Gastrocnemius medialis (tissue), 4 donors: ENCODE measurements around the gene RYR3. TPM values are rescaled to one million over a fixed set of nuclear protein-coding genes. Genes with fewer than 3 reads are reported as not detected.

Source experiments
- ATAC-seq, 2 donors: fragments of 150-250 bp; one replicate each; pipeline ENCODE4 v1.9.1; 2016
- DNase-seq, 2 donors: peaks; one replicate each; pipeline ENCODE4 v3.0.0-alpha.2; 2019
- H3K27ac ChIP-seq, 4 donors: fragments of 200-600 bp; sonication (generic); 1 replicate in 1 of 4; 2 replicates in 3 of 4; pipeline ENCODE4 v1.5.1; 2016 to 2018; ENCODE audit warnings: mild to moderate bottlenecking in 2 of 4, moderate library complexity in 1 of 4
- H3K27me3 ChIP-seq, 3 donors: fragments of 200-600 bp; sonication (generic) in 2 of 3; 1 replicate in 1 of 3; 2 replicates in 2 of 3; pipeline versions ENCODE4 v1.5.1 to v1.6.0; 2016 to 2019; ENCODE audit warnings: mild to moderate bottlenecking in 1 of 3, moderate library complexity in 1 of 3
- H3K36me3 ChIP-seq, 2 donors: fragments of 200-600 bp; sonication (generic) in 1 of 2; one replicate each; pipeline ENCODE4 v1.5.1; 2017 to 2018
- H3K4me1 ChIP-seq, 2 donors: fragments of 200-600 bp; sonication (generic) in 1 of 2; one replicate each; pipeline ENCODE4 v1.5.1; 2016 to 2017; ENCODE audit warnings: mild to moderate bottlenecking in 2 of 2
- H3K4me3 ChIP-seq, 4 donors: fragments of 200-600 bp; sonication (generic) in 3 of 4; 1 replicate in 1 of 4; 2 replicates in 3 of 4; pipeline ENCODE4 v1.5.1; 2016 to 2019; ENCODE audit warnings: mild to moderate bottlenecking in 2 of 4
- H3K9me3 ChIP-seq, 3 donors: fragments of 200-600 bp; sonication (generic) in 2 of 3; 1 replicate in 1 of 3; 2 replicates in 2 of 3; pipeline ENCODE4 v1.5.1; 2016 to 2019
- POLR2A ChIP-seq, 2 donors: fragments of 450-650 bp; IDR thresholded peaks; one replicate each; pipeline ENCODE4 v1.6.1; 2017; ENCODE audit warnings: antibody characterized with exemption in 2 of 2, mild to moderate bottlenecking in 2 of 2, moderate library complexity in 2 of 2
- in situ Hi-C, 4 donors: fragments of 200-750 bp; cut with MboI; loops; one replicate each; pipeline versions ENCODE4 v1.15.0 to v1.8.0; 2017; ENCODE audit warnings: low sequenced_read_pairs in 4 of 4
- intact Hi-C: fragments of 100-400 bp; cut with DNase I; formaldehyde crosslinking; loops from one replicate; pipeline ENCODE4 v1.15.1; 2023; ENCODE audit warnings: low total_unique reads
- total RNA-seq, 4 donors: library from RNA; depleted of rRNA; stranded (reverse); fragments of >200 nt; gene quantifications; one replicate each; pipeline versions ENCODE4 v1.1.0 to v1.2.3, GENCODE V29; 2016
- TF ChIP-seq, protein P1 (sequence below), 5 experiments: fragments of 450-650 bp in 3 of 5; fragments of 200-600 bp in 2 of 5; sonication (generic) in 2 of 5; IDR thresholded peaks in 4 of 5; conservative IDR thresholded peaks in 1 of 5; 1 replicate in 4 of 5; 2 replicates in 1 of 5; pipeline ENCODE4 v1.5.1; 2016 to 2019; ENCODE audit warnings: antibody characterized with exemption in 5 of 5, mild to moderate bottlenecking in 3 of 5, moderate library complexity in 3 of 5

RYR3 gene
- total RNA-seq, 4 donors from 2014 or later, result 7.6 to 30.9 (median 20.6) TPM

- no peak for ATAC-seq
- Histone ChIP-seq H3K27me3 (no peaks in the 10 kb centered on the region), H3K36me3 (no peaks in the 10 kb centered on the region), H3K27ac (no peak overlapping the region), H3K4me3 (no peak overlapping the region), H3K9me3 (no peaks in the 10 kb centered on the region), H3K4me1 (peaks cover 0 to 5% of the 10 kb centered on the region in 2 donors)
- TF ChIP-seq, protein P1, sequence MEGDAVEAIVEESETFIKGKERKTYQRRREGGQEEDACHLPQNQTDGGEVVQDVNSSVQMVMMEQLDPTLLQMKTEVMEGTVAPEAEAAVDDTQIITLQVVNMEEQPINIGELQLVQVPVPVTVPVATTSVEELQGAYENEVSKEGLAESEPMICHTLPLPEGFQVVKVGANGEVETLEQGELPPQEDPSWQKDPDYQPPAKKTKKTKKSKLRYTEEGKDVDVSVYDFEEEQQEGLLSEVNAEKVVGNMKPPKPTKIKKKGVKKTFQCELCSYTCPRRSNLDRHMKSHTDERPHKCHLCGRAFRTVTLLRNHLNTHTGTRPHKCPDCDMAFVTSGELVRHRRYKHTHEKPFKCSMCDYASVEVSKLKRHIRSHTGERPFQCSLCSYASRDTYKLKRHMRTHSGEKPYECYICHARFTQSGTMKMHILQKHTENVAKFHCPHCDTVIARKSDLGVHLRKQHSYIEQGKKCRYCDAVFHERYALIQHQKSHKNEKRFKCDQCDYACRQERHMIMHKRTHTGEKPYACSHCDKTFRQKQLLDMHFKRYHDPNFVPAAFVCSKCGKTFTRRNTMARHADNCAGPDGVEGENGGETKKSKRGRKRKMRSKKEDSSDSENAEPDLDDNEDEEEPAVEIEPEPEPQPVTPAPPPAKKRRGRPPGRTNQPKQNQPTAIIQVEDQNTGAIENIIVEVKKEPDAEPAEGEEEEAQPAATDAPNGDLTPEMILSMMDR (IDR thresholded peaks at IDR 0.05 in 4 of 5, conservative IDR thresholded peaks at IDR 0.05 in 1 of 5), result no peak
- TF ChIP-seq POLR2A (IDR thresholded peaks at IDR 0.05), result no peak
- in situ Hi-C loops, result no loop called here
- intact Hi-C loops, result no loop called here
- DNase-seq, result no peak
Observed at GRCh38 chr15:33840615-33841014, 529.8 kb downstream of the RYR3 start.

DNA sequence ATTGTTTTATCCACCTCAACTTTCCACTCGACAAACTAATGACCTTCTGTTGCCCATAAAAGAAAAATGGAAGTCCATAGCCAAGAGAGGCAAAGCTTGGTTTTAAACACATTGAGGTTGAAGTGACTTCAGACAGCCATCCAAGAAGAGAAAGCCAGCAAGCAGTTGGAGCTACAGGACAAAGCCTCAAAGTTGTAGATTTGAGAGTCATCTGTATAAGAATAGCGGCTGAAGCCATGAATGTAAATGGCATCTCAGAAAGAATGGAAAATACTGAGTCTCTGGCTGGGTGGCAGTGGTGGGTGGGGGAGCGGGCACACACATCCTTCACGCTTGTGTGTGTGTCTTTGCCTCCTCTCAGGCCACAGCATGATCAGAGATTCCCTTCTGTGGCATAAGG lies 533.4 kb downstream of the RYR3 start:
- TF ChIP-seq, protein P1 (IDR thresholded peaks at IDR 0.05 in 4 of 5, conservative IDR thresholded peaks at IDR 0.05 in 1 of 5), result no peak
- no peak for TF ChIP-seq POLR2A (IDR thresholded peaks at IDR 0.05)
- Histone ChIP-seq H3K4me1 (no peaks in the 10 kb centered on the region), H3K9me3 (no peaks in the 10 kb centered on the region), H3K27me3 (no peaks in the 10 kb centered on the region), H3K27ac (no peak overlapping the region), H3K4me3 (no peak overlapping the region), H3K36me3 (no peaks in the 10 kb centered on the region)
- intact Hi-C loops (no loop called here), in situ Hi-C loops (no loop called here)
- no peak for ATAC-seq
- DNase-seq, result no peak

- intact Hi-C loops (no loop called here), in situ Hi-C loops (no loop called here)
- H3K27ac ChIP-seq, result no peak overlapping the region
- ATAC-seq, result no peak
- H3K9me3 ChIP-seq, result no peaks in the 10 kb centered on the region
- no peak for DNase-seq
- no peak overlapping the region for H3K4me3 ChIP-seq
- H3K4me1 ChIP-seq, result no peaks in the 10 kb centered on the region
- no peaks in the 10 kb centered on the region for H3K36me3 ChIP-seq
- TF ChIP-seq, protein P1 (IDR thresholded peaks at IDR 0.05 in 4 of 5, conservative IDR thresholded peaks at IDR 0.05 in 1 of 5), result no peak
- TF ChIP-seq POLR2A (IDR thresholded peaks at IDR 0.05), result no peak
- H3K27me3 ChIP-seq, result no peaks in the 10 kb centered on the region
Observed at GRCh38 chr15:33844597-33844996, 533.8 kb downstream of the RYR3 start.

GRCh38 chr15:33846142-33846541 lies 535.4 kb downstream of the RYR3 start:
- no peak overlapping the region for H3K27ac ChIP-seq
- H3K27me3 ChIP-seq, result no peaks in the 10 kb centered on the region
- H3K4me1 ChIP-seq, result no peaks in the 10 kb centered on the region
- in situ Hi-C loops, result no loop called here
- TF ChIP-seq, protein P1 (IDR thresholded peaks at IDR 0.05 in 4 of 5, conservative IDR thresholded peaks at IDR 0.05 in 1 of 5), result no peak
- no peak for TF ChIP-seq POLR2A (IDR thresholded peaks at IDR 0.05)
- DNase-seq (no peak), ATAC-seq (no peak)
- H3K9me3 ChIP-seq, result no peaks in the 10 kb centered on the region
- H3K4me3 ChIP-seq, result no peak overlapping the region
- H3K36me3 ChIP-seq, result no peaks in the 10 kb centered on the region
- intact Hi-C loops, result no loop called here

- in situ Hi-C loops, result no loop called here
- no peaks in the 10 kb centered on the region for H3K4me1 ChIP-seq
- TF ChIP-seq POLR2A (IDR thresholded peaks at IDR 0.05), result no peak
- TF ChIP-seq, protein P1 (IDR thresholded peaks at IDR 0.05 in 4 of 5, conservative IDR thresholded peaks at IDR 0.05 in 1 of 5), result no peak
- intact Hi-C loops, result no loop called here
- H3K27ac ChIP-seq, result no peak overlapping the region
- no peak overlapping the region for H3K4me3 ChIP-seq
- DNase-seq (no peak), ATAC-seq (no peak)
- H3K9me3 ChIP-seq, result no peaks in the 10 kb centered on the region
- H3K36me3 ChIP-seq, result no peaks in the 10 kb centered on the region
- H3K27me3 ChIP-seq, result no peaks in the 10 kb centered on the region
Observed at GRCh38 chr15:33846862-33847261, 536.1 kb downstream of the RYR3 start.
